Panc1 (cell line): ENCODE results near the gene FIGNL2. TPM values are rescaled to one million over a fixed set of nuclear protein-coding genes. Genes with fewer than 3 reads are reported as not detected.

Experiments
- ATAC-seq: fragments of 200-7000 bp; cut with Tn5 transposase; 2 replicates; pipeline ENCODE4 v1.9.1; 2020; ENCODE audit warnings: mild to moderate bottlenecking, moderate library complexity
- Bru-seq: library from RNA; stranded (reverse); fragments of 400-500 nt; gene quantifications from one replicate; lab custom pipeline; 2021; lab: Mats Ljungman, UMichigan
- BruChase-seq, 2 experiments: library from RNA; stranded (reverse); fragments of 400-500 nt; gene quantifications; one replicate each; lab custom pipeline; 2021; lab: Mats Ljungman, UMichigan
- BruUV-seq: library from RNA; stranded (reverse); fragments of 400-500 nt; replicated peaks from 2 replicates; lab custom pipeline; 2021; lab: Mats Ljungman, UMichigan
- CTCF ChIA-PET: fragments of 300-600 bp; sonication (Branson Sonifier 250); formaldehyde crosslinking; loops from one replicate; lab custom pipeline; 2022; ENCODE audit warnings: antibody characterized with exemption; lab: Charles Lee
- POLR2A ChIA-PET: fragments of 300-600 bp; sonication (Branson Sonifier 250); formaldehyde crosslinking; loops from one replicate; lab custom pipeline; 2022; ENCODE audit warnings: antibody characterized with exemption; lab: Charles Lee
- DNase-seq: peaks from one replicate; pipeline ENCODE4 v3.0.0-alpha.2; 2010; ENCODE audit warnings: low read depth, low spot score
- H3K27ac ChIP-seq: 2 replicates; pipeline ENCODE4 v1.5.1; 2011; ENCODE audit warnings: mild to moderate bottlenecking, low read length, inconsistent platforms
- H3K27me3 ChIP-seq: fragments of 200-500 bp; sonication (Bioruptor generic); 2 replicates; pipeline ENCODE4 v1.6.0; 2014; ENCODE audit warnings: low read length, inconsistent platforms; ENCODE audit not compliant: control insufficient read depth, insufficient read depth
- H3K36me3 ChIP-seq: fragments of 200-500 bp; sonication (Bioruptor generic); 2 replicates; pipeline ENCODE4 v1.5.1; 2014; ENCODE audit warnings: inconsistent platforms, mild to moderate bottlenecking, low read length, moderate library complexity; ENCODE audit not compliant: control insufficient read depth, insufficient read depth
- H3K4me1 ChIP-seq: 2 replicates; pipeline ENCODE4 v1.5.1; 2011; ENCODE audit warnings: inconsistent platforms, mild to moderate bottlenecking, low read length, moderate library complexity; ENCODE audit not compliant: control insufficient read depth, insufficient read depth
- H3K4me3 ChIP-seq, 2 experiments: 2 replicates each; pipeline ENCODE4 v1.5.1; 2011 to 2012; ENCODE audit warnings: low read depth in 2 of 2, low read length in 2 of 2, mild to moderate bottlenecking in 2 of 2, inconsistent platforms in 1 of 2, moderate library complexity in 1 of 2
- H3K9me3 ChIP-seq: fragments of 200-500 bp; sonication (Bioruptor generic); 2 replicates; pipeline ENCODE4 v1.5.1; 2014; ENCODE audit warnings: low read depth, mild to moderate bottlenecking, inconsistent platforms, low read length, moderate library complexity; ENCODE audit not compliant: control insufficient read depth, insufficient read depth
- CTCF ChIP-seq: fragments of 450-650 bp; IDR thresholded peaks from 2 replicates; pipeline ENCODE4 v1.5.1; 2017; ENCODE audit warnings: mild to moderate bottlenecking
- POLR2AphosphoS5 ChIP-seq: IDR thresholded peaks from 2 replicates; pipeline ENCODE4 v1.6.1; 2012; ENCODE audit warnings: mild to moderate bottlenecking, low read depth, low read length, moderate library complexity
- REST ChIP-seq, 2 experiments: IDR thresholded peaks; 2 replicates each; pipeline ENCODE4 v1.6.1; 2011 to 2012; ENCODE audit warnings: low read depth in 2 of 2, control low read depth in 1 of 2, low read length in 1 of 2, mild to moderate bottlenecking in 1 of 2, moderate library complexity in 1 of 2; ENCODE audit not compliant: insufficient read depth in 1 of 2
- SIN3A ChIP-seq: IDR thresholded peaks from 2 replicates; pipeline ENCODE4 v1.6.1; 2012; ENCODE audit warnings: low read depth, mild to moderate bottlenecking, low read length, moderate library complexity, borderline replicate concordance; ENCODE audit not compliant: insufficient read depth
- TCF7L2 ChIP-seq: IDR thresholded peaks from 2 replicates; pipeline ENCODE4 v1.6.1; 2011; ENCODE audit warnings: mild to moderate bottlenecking, low read depth, low read length, inconsistent platforms
- in situ Hi-C: cut with HindIII; loops from 2 replicates; pipeline ENCODE4 v1.10.0; 2016; ENCODE audit warnings: low sequenced_read_pairs, low pct_unique_long_range_greater_than_20kb
- intact Hi-C: fragments of 100-400 bp; cut with micrococcal nuclease; formaldehyde crosslinking; loops from one replicate; pipeline ENCODE4 v1.10.0; 2022; ENCODE audit not compliant: unreplicated experiment
- long read RNA-seq: library from polyadenylated mRNA; unstranded; transcript quantifications from one replicate; pipeline ENCODE4 v2.0.0, GENCODE V29; 2021; ENCODE audit not compliant: unreplicated experiment
- polyA plus RNA-seq: library from polyadenylated mRNA; unstranded; fragments of >200 nt; gene quantifications from one replicate; pipeline ENCODE4 v1.2.1, GENCODE V29; 2012; ENCODE audit warnings: missing spikeins; ENCODE audit not compliant: insufficient read length
- total RNA-seq: library from RNA; stranded (reverse); gene quantifications from one replicate; pipeline ENCODE4 v1.2.1, GENCODE V29; 2021; ENCODE audit not compliant: unreplicated experiment

Gene FIGNL2
- total RNA-seq (0.23 TPM), Bru-seq, nascent RNA (percentile 19 among the genes with signal in this experiment), BruChase-seq, experiment 1, labeled RNA remaining after a 2-hour chase (percentile 24 among the genes with signal in this experiment), BruChase-seq, experiment 2, labeled RNA remaining after a 6-hour chase (percentile 23 among the genes with signal in this experiment)
- polyA plus RNA-seq: 0.11 TPM
- long read RNA-seq: 0 reads

- DNase-seq (no peak), ATAC-seq (no peak; the same call in 1 of the 2 replicates)
- BruUV-seq: no TSS peak
- ChIA-PET POLR2A (no interaction called here), CTCF (no interaction called here)
- H3K4me1 ChIP-seq: peaks cover 3% of the 10 kb centered on the region
- H3K9me3 ChIP-seq: no peaks in the 10 kb centered on the region
- intact Hi-C loops: no loop called here
- in situ Hi-C loops: no loop called here
- H3K4me3 ChIP-seq: peak within 1 kb of the TSS; percentile 40 to 48
- peaks cover 3% of the 10 kb centered on the region; the same call in 1 of the 2 replicates for H3K27me3 ChIP-seq
- H3K36me3 ChIP-seq: no peaks in the 10 kb centered on the region
- TF ChIP-seq TCF7L2 (no peak), SIN3A (no peak), CTCF (no peak), POLR2AphosphoS5 (no peak), REST (IDR thresholded peaks at IDR 0.05; ENCODE audit: insufficient read depth in 1 of 2, low read depth in 2 of 2, low read length in 1 of 2) (no peak)
- H3K27ac ChIP-seq: no peak within 1 kb of the TSS
Observed at GRCh38 chr12:51848326-51848727, at the start of gene FIGNL2. Gene FIGNL2 (minus strand): TSS chr12:51848718. CDS start chr12:51822413, 26,305 bp downstream.

GRCh38 chr12:51897181-51897580 lies 48.7 kb upstream of the FIGNL2 start:
- DNase-seq (no peak), ATAC-seq (no peak)
- TF ChIP-seq REST (IDR thresholded peaks at IDR 0.05; ENCODE audit: insufficient read depth in 1 of 2, low read depth in 2 of 2, low read length in 1 of 2) (no peak), TCF7L2 (no peak), CTCF (no peak), SIN3A (no peak), POLR2AphosphoS5 (no peak)
- intact Hi-C loops: loop anchor here (5.0 kb wide), 1 partner anchor 85 kb away; no protein-coding TSS in a partner anchor
- BruUV-seq: no TSS peak
- H3K9me3 ChIP-seq: no peaks in the 10 kb centered on the region
- H3K27ac ChIP-seq: no peak overlapping the region
- H3K4me1 ChIP-seq: no peaks in the 10 kb centered on the region
- no peaks in the 10 kb centered on the region for H3K36me3 ChIP-seq
- POLR2A ChIA-PET: no interaction called here
- in situ Hi-C loops: no loop called here
- no peak overlapping the region for H3K4me3 ChIP-seq
- CTCF ChIA-PET: no interaction called here
- no peaks in the 10 kb centered on the region for H3K27me3 ChIP-seq
